ENCODE measurements around the gene CIROP.
"Not testable (repeated sequence)": the region's sequence is repeated elsewhere in the genome, so short reads cannot be mapped to it uniquely, and the experiment has no call there.

CIROP gene

DNA sequence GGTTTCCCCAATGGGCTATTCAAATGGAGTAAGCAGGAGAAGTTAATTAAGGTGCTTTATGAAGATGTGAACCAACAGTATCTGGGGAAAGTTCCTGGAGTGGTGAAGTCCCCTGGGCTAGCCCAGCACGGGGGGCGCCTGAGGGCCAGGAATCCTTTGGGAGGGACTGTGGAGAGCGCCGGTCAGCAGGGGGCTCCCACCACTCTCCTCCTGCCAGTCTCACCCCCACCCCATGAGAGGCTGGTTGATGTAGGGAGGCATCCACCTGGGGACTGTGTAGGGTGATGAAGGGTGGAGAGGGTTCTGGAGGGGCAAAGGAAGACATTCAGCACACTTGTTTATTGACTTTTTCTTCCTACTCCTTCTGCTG is 9.9 kb upstream of the CIROP start:
- DNase-seq (ENCODE audit: extremely low read depth in 1 of 2, low read depth in 1 of 2) = no peak

- DNase-seq (ENCODE audit: extremely low read depth in 1 of 2, low read depth in 1 of 2) = no peak
Observed at GRCh38 chr14:23114120-23114458, 9.3 kb upstream of the CIROP start.

DNA sequence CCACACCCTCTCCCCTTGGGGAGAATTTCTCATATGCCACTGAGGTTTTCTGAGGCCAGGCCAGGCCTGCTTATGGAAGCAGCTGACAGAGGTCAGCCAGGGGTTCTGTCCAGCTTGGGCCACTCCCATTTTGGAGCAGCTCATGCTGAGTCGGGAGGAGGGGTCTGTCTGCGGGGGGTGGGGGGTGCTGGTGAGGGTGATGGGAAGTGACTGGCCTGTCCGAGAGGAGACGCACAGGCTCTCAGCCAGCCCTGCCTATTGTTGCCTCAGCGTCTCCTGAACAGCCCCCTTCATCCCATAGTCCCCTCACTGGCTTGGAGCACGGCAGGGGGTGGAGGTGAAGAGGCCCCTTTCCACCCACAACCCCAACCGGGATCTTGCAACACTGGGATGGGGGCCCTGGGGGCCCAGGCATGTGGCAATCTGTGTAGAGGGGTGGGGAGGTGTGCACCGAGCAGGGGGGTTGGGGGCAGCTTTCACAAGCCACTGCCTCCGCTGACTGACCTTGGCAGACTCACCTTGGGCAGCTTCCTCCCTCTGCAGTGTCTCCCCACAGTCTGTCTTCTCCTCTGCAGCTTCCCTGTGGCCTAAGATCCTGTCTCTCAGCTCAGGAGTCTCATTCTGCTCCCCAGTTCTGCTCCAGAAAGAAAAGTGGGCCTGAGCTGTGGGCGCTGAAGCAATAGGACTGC is 8.8 kb upstream of the CIROP start:
- no peak for DNase-seq (ENCODE audit: extremely low read depth in 1 of 2, low read depth in 1 of 2)

GRCh38 chr14:23112359-23113178 is 7.8 kb upstream of the CIROP start:
- DNase-seq (ENCODE audit: extremely low read depth in 1 of 2, low read depth in 1 of 2) = no peak

GRCh38 chr14:23110579-23111365 is 6.0 kb upstream of the CIROP start:
- no peak for DNase-seq (ENCODE audit: extremely low read depth in 1 of 2, low read depth in 1 of 2)

- no peak for DNase-seq (ENCODE audit: extremely low read depth in 1 of 2, low read depth in 1 of 2)
Observed at GRCh38 chr14:23109769-23110168, 5.0 kb upstream of the CIROP start.

DNA sequence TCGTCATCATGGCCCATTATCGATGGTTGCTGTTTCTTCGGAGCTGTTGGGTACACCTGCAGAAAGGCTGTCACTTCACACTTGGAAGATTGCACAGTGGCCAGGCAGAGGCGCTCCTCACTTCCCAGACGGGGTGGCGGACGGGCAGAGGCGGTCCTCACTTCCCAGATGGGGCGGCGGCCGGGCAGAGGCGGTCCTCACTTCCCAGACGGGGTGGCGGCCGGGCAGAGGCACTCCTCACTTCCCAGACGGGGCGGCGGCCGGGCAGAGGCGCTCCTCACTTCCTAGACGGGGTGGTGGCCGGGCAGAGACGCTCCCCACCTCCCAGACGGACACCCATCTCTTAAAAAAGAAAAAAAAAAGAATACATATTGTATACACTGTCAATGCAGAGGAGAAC is 3.4 kb upstream of the CIROP start:
- DNase-seq (ENCODE audit: extremely low read depth in 1 of 2, low read depth in 1 of 2) = not testable (repeated sequence)

GRCh38 chr14:23107620-23108019 is 2.8 kb upstream of the CIROP start:
- DNase-seq (ENCODE audit: extremely low read depth in 1 of 2, low read depth in 1 of 2) = not testable (repeated sequence)

DNA sequence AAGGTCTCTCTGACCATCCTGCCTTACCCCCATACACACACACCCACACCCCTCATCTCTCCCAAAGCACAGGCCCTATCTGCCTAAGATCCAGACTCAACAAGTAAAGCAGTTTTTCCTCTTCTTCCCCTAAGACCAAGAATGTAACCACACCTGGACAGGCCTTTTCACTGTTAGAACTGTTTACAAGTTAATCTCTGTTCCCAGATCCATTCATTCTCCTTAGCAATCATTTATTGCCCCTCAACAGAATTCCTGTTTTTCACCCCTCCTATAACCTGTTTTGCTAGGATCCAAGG is 1.9 kb upstream of the CIROP start:
- no peak for DNase-seq (ENCODE audit: extremely low read depth in 1 of 2, low read depth in 1 of 2)

DNA sequence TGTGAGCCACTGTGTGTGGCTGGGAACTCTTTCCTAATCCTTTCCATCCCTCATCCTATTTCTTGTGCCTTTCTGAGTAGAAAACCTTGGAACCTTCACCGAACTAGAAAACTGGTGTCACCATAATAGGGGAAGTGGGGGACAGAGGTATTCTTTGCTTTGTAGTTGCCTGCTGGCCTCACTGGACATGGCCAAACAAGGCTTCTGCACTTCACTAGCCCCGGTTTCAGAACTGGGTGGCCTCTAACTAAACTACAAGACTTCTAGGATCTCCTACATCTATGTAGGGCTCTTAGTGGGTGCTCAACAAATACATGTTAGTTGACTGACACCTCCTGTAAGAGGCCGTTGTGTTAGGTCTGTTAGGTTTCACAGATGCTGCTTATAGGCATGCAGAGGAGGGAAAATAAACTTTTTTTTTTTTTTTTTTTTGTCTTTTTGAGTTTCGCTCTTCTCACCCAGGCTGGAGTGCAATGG is 597 bp upstream of the CIROP start:
- no peak for DNase-seq (ENCODE audit: extremely low read depth in 1 of 2, low read depth in 1 of 2)

DNA sequence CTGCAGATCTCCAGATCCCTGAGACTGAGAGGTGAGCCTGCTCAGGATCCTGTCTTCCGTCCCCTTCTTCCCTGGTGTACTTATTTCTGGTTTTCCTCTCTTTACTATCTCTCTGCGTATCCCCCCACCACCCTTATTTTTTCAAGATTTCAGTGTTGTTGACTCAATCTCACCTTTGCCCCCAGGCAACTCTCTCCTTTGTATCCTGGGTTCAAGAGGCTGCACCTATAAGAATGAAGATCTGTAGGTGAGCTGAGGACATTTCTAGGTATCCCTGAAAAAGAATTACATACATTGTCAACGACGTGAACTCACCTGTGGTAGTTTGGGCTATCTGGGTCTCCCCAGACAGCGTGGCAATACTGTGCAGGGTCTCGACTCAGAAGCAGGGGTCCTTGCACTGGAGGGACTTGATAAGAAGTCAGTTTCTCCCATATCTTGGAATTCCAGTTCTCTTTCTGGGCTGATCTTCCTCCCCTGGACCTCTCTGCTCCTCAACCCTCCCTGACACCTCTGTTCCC is 659 bp downstream of the CIROP start:
- DNase-seq (ENCODE audit: extremely low read depth in 1 of 2, low read depth in 1 of 2) = no peak

GRCh38 chr14:23103581-23103980 is 1.2 kb downstream of the CIROP start:
- no peak for DNase-seq (ENCODE audit: extremely low read depth in 1 of 2, low read depth in 1 of 2)

GRCh38 chr14:23102801-23103200 is 2.0 kb downstream of the CIROP start:
- DNase-seq (ENCODE audit: extremely low read depth in 1 of 2, low read depth in 1 of 2) = no peak

DNA sequence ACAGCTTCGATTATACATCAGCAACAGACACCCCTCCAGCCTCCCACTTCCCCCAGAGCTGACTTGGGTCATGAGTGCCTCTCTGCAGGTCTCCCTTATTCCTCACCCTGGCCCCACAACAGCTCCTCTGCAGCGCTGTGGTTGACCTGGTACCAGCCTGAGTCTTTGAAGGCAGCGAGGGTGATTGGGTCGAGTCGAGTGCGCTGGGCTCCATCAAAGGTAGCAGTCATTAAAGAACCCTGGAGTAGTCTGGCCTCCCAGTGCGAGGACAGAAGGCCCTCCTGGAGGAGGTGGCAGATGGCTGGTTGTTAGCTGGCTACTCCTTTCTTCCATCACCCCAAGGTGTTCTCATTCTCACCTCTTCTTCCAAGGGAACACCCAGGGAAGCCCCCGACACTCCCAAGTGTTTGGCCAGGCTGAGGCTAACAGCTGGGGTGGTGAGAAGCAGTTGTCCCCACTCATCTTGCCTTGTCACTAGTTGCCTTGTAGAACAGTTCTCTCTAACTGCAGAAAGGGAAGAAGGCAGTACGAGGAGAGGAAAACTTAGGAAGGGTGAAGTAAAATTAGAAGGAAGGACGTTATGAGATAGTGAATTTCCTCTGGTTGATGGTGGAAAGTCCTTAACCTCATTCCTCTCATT is 2.7 kb downstream of the CIROP start:
- DNase-seq (ENCODE audit: extremely low read depth in 1 of 2, low read depth in 1 of 2) = no peak

- DNase-seq (ENCODE audit: extremely low read depth in 1 of 2, low read depth in 1 of 2) = no peak
Observed at GRCh38 chr14:23101213-23101970, 3.4 kb downstream of the CIROP start.

DNA sequence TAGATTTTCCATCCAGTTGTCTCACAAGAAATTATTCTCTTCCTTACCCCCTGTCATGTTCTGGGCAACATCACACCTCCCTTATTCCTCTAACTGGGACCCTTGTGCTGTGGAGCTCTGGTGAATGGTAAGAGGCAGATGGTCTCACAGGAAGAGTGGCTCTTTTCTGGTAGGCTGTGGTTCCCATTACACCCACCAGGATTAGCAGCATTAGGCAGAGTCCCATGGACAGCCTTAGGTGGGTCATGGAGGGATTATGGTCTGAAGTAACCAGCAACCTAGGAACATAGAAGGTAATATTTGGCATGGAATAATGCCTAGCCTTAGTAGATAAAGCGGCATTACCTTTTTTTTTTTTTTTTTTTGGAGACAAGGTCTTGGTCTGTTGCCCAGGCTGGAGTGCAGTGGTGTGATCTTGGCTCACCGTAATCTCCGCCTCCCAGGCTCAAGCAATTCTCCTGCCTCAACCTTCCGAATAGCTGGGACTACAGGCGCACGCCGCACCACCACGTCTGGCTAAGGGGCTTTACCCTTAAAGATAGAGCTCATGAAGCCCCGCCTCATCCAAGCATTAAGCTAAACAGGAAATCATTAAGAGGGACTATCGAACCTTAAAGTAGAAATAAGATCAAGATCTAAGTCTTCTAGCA is 5.5 kb downstream of the CIROP start:
- no peak for DNase-seq (ENCODE audit: extremely low read depth in 1 of 2, low read depth in 1 of 2)

DNA sequence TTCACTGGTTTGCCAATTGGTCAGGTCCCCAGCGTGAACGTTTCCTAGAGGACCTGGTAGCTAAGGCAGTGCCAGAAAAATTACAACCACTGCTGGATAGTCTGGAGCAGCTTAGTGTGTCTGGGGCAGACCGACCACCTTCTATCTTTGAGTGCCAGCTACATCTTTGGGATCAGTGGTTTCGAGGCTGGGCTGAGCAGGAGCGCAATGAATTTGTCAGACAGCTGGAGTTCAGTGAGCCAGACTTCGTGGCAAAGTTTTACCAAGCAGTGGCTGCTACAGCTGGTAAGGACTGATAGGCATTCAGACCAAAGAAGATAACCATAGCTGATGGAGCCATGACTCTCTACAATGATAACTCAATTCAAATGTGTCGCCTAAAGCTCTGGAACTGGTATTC is 7.0 kb downstream of the CIROP start:
- DNase-seq (ENCODE audit: extremely low read depth in 1 of 2, low read depth in 1 of 2) = no peak

DNA sequence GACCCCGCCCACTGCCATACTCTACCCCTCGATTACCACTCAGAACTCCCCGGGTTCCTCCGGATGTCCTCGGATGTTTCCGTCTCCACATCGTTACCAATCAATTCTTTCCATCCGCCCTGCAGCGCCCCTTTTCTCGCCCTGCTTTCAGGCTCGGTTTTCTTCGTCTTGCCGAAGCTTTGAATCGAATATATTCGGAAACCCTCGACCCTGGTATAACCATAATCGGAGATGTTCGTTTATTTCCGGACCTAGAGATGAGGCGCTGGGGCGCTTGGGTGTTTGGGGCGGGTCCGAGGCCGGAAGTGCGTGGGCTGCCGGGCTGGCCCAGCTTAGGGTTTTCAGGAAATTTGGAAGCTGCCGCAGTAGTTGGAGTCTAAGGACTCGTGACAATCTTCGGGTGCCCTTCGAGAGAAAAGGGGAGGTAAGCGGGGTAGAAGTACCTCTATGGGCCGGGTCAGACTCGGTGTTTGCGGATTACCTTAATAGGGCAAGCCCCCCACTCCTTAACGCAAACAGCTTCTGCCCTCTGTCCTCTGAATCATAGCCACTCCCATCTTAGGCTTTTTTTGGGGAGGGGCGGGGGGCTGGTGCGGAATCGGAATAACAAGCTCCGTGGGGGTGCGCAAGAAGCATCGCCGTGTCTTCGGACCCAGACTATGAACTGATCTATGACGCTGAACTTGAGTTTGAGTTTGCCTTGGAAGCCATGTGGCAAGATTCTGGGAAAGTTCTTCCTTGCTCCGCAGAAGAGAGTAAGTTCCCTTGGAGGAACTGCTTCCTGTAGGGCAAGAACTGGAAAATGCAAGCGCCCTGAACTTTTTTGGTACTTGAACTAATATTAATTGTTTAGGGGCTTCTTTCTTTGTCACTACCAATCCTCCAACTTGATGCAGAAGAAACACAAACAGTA is 9.3 kb downstream of the CIROP start, which contains the start of gene C14orf119:
Gene C14orf119 (plus strand): TSS at position 310 of the 913 bp plus-strand sequence. CDS start 2,154 bp downstream, outside the sequence.
- DNase-seq (ENCODE audit: extremely low read depth in 1 of 2, low read depth in 1 of 2) = peak in 1 of 2 donors; percentile 99

Measured in stimulated activated CD8-positive, alpha-beta memory T cell treated with anti-CD3 and anti-CD28 coated beads, Interleukin-7, amount 100 ng/mL, for 48 hours (primary cell).